IPS-20b (cell line): ENCODE measurements around the gene TMEM203.
A peak's percentile ranks its signal among the peaks of the same experiment; 100 is the strongest.

Experiments
- H3K27ac ChIP-seq: one replicate; pipeline ENCODE4 v1.5.1; 2013; ENCODE audit warnings: low read length
- H3K27me3 ChIP-seq: 2 replicates; pipeline ENCODE4 v1.6.1; 2013; ENCODE audit warnings: mild to moderate bottlenecking, low read length, inconsistent platforms; ENCODE audit not compliant: insufficient read depth
- H3K36me3 ChIP-seq: 2 replicates; pipeline ENCODE4 v1.6.1; 2013; ENCODE audit warnings: low read depth, mild to moderate bottlenecking, inconsistent platforms, low read length, moderate library complexity; ENCODE audit not compliant: insufficient read depth
- H3K4me1 ChIP-seq: 2 replicates; pipeline ENCODE4 v1.6.1; 2013; ENCODE audit warnings: mild to moderate bottlenecking, control low read depth, inconsistent platforms, low read length, moderate library complexity; ENCODE audit not compliant: insufficient read depth
- H3K4me3 ChIP-seq: 2 replicates; pipeline ENCODE4 v1.5.1; 2013; ENCODE audit warnings: mild to moderate bottlenecking, low read length, inconsistent platforms
- H3K9ac ChIP-seq: 2 replicates; pipeline ENCODE4 v1.6.1; 2013; ENCODE audit warnings: low read depth, mild to moderate bottlenecking, inconsistent platforms, low read length, moderate library complexity
- H3K9me3 ChIP-seq: 2 replicates; pipeline ENCODE4 v1.6.1; 2013; ENCODE audit warnings: mild to moderate bottlenecking, low read depth, low read length, inconsistent platforms; ENCODE audit not compliant: insufficient read depth

TMEM203 gene

GRCh38 chr9:137167277-137167746 is 38.1 kb downstream of the TMEM203 start:
- H3K27me3 ChIP-seq, result peaks cover 100% of the 10 kb centered on the region

GRCh38 chr9:137166380-137167229 is 38.8 kb downstream of the TMEM203 start:
- Histone ChIP-seq H3K27ac (no peak overlapping the region), H3K9ac (no peak overlapping the region), H3K36me3 (no peaks in the 10 kb centered on the region), H3K9me3 (no peaks in the 10 kb centered on the region), H3K4me1 (no peaks in the 10 kb centered on the region), H3K4me3 (no peak overlapping the region), H3K27me3 (peaks cover 100% of the 10 kb centered on the region)

More at GRCh38 chr9:137167277-137167746, 38.1 kb downstream of the TMEM203 start:
- no peaks in the 10 kb centered on the region for H3K9me3 ChIP-seq
- H3K4me3 ChIP-seq, result no peak overlapping the region
- H3K36me3 ChIP-seq, result no peaks in the 10 kb centered on the region
- H3K9ac ChIP-seq, result no peak overlapping the region
- no peaks in the 10 kb centered on the region for H3K4me1 ChIP-seq
- no peak overlapping the region for H3K27ac ChIP-seq

- Histone ChIP-seq H3K4me1 (no peaks in the 10 kb centered on the region), H3K27me3 (peaks cover 100% of the 10 kb centered on the region), H3K4me3 (no peak overlapping the region)
Observed at GRCh38 chr9:137165250-137165836, 40.1 kb downstream of the TMEM203 start.

GRCh38 chr9:137164370-137165249 is 40.8 kb downstream of the TMEM203 start:
- H3K36me3 ChIP-seq, result no peaks in the 10 kb centered on the region
- H3K27ac ChIP-seq, result no peak overlapping the region
- H3K9ac ChIP-seq, result no peak overlapping the region
- H3K27me3 ChIP-seq, result peaks cover 100% of the 10 kb centered on the region
- H3K9me3 ChIP-seq, result no peaks in the 10 kb centered on the region
- H3K4me1 ChIP-seq, result no peaks in the 10 kb centered on the region
- H3K4me3 ChIP-seq, result no peak overlapping the region

More at GRCh38 chr9:137165250-137165836, 40.1 kb downstream of the TMEM203 start:
- H3K36me3 ChIP-seq, result no peaks in the 10 kb centered on the region
- no peak overlapping the region for H3K27ac ChIP-seq
- H3K9ac ChIP-seq, result no peak overlapping the region
- no peaks in the 10 kb centered on the region for H3K9me3 ChIP-seq

GRCh38 chr9:137163805-137164204 is 41.6 kb downstream of the TMEM203 start:
- Histone ChIP-seq H3K27me3 (peaks cover 100% of the 10 kb centered on the region), H3K9ac (no peak overlapping the region), H3K27ac (no peak overlapping the region), H3K9me3 (no peaks in the 10 kb centered on the region), H3K4me1 (no peaks in the 10 kb centered on the region), H3K36me3 (no peaks in the 10 kb centered on the region), H3K4me3 (no peak overlapping the region)

GRCh38 chr9:137163365-137163715 is 42.1 kb downstream of the TMEM203 start:
- Histone ChIP-seq H3K9ac (no peak overlapping the region), H3K4me1 (no peaks in the 10 kb centered on the region), H3K27ac (no peak overlapping the region), H3K27me3 (peaks cover 100% of the 10 kb centered on the region), H3K9me3 (no peaks in the 10 kb centered on the region), H3K36me3 (no peaks in the 10 kb centered on the region), H3K4me3 (peak overlapping the region; percentile 56; the same call in 1 of the 2 replicates)

- Histone ChIP-seq H3K4me3 (peak overlapping the region; percentile 56; the same call in 1 of the 2 replicates), H3K27me3 (peaks cover 100% of the 10 kb centered on the region), H3K9me3 (no peaks in the 10 kb centered on the region), H3K9ac (no peak overlapping the region), H3K36me3 (no peaks in the 10 kb centered on the region), H3K4me1 (no peaks in the 10 kb centered on the region), H3K27ac (no peak overlapping the region)
Observed at GRCh38 chr9:137162505-137163364, 42.7 kb downstream of the TMEM203 start.

- H3K9me3 ChIP-seq, result no peaks in the 10 kb centered on the region
- no peaks in the 10 kb centered on the region for H3K4me1 ChIP-seq
- H3K4me3 ChIP-seq, result peak overlapping the region; percentile 43; the same call in 1 of the 2 replicates
- no peaks in the 10 kb centered on the region for H3K36me3 ChIP-seq
- no peak overlapping the region for H3K9ac ChIP-seq
- no peak overlapping the region for H3K27ac ChIP-seq
- H3K27me3 ChIP-seq, result peaks cover 99% of the 10 kb centered on the region
Observed at GRCh38 chr9:137161558-137162486, 43.6 kb downstream of the TMEM203 start.

GRCh38 chr9:137160716-137161557 is 44.5 kb downstream of the TMEM203 start:
- H3K4me3 ChIP-seq, result no peak overlapping the region
- H3K27ac ChIP-seq, result no peak overlapping the region
- H3K9me3 ChIP-seq, result no peaks in the 10 kb centered on the region
- H3K4me1 ChIP-seq, result no peaks in the 10 kb centered on the region
- H3K9ac ChIP-seq, result no peak overlapping the region
- H3K27me3 ChIP-seq, result peaks cover 99% of the 10 kb centered on the region
- H3K36me3 ChIP-seq, result no peaks in the 10 kb centered on the region
